H9 (cell line): ENCODE results near the gene GLCCI1. TPM values are rescaled to one million over a fixed set of nuclear protein-coding genes. Genes with fewer than 3 reads are reported as not detected.

ENCODE experiments used
- DNase-seq: peaks from one replicate; pipeline ENCODE4 v3.0.0-alpha.2; 2017
- H2AFZ ChIP-seq: one replicate; pipeline ENCODE4 v1.6.1; 2013; ENCODE audit warnings: mild to moderate bottlenecking, low read length, control low read depth, moderate library complexity
- H2AK5ac ChIP-seq: 2 replicates; pipeline ENCODE4 v1.6.1; 2013; ENCODE audit warnings: low read length, control low read depth, mixed read lengths; ENCODE audit not compliant: insufficient read length
- H2BK120ac ChIP-seq: one replicate; pipeline ENCODE4 v1.6.1; 2013; ENCODE audit warnings: low read depth, mild to moderate bottlenecking, low read length, control low read depth, inconsistent platforms; ENCODE audit not compliant: poor library complexity, severe bottlenecking
- H2BK12ac ChIP-seq: 2 replicates; pipeline ENCODE4 v1.6.1; 2013; ENCODE audit warnings: low read length, control low read depth, mixed read lengths, low read depth; ENCODE audit not compliant: insufficient read length
- H2BK15ac ChIP-seq: 2 replicates; pipeline ENCODE4 v1.6.1; 2013; ENCODE audit warnings: low read depth, low read length, control low read depth
- H2BK20ac ChIP-seq: one replicate; pipeline ENCODE4 v1.6.1; 2013; ENCODE audit warnings: low read depth, mild to moderate bottlenecking, low read length, control low read depth, inconsistent platforms; ENCODE audit not compliant: poor library complexity, severe bottlenecking
- H2BK5ac ChIP-seq: 2 replicates; pipeline ENCODE4 v1.6.1; 2013; ENCODE audit warnings: low read length, control low read depth, mixed read lengths; ENCODE audit not compliant: insufficient read length
- H3K14ac ChIP-seq: 2 replicates; pipeline ENCODE4 v1.6.1; 2013; ENCODE audit warnings: low read length, control low read depth; ENCODE audit not compliant: insufficient read depth
- H3K18ac ChIP-seq: 2 replicates; pipeline ENCODE4 v1.6.1; 2013; ENCODE audit warnings: low read depth, mild to moderate bottlenecking, mixed read lengths, low read length, control low read depth; ENCODE audit not compliant: insufficient read length
- H3K23ac ChIP-seq: 2 replicates; pipeline ENCODE4 v1.6.1; 2013; ENCODE audit warnings: low read length, control low read depth, mixed read lengths, low read depth; ENCODE audit not compliant: insufficient read length
- H3K23me2 ChIP-seq: 2 replicates; pipeline ENCODE4 v1.6.1; 2013; ENCODE audit warnings: low read depth, mild to moderate bottlenecking, mixed read lengths, low read length, control low read depth; ENCODE audit not compliant: insufficient read length, poor library complexity, severe bottlenecking
- H3K27ac ChIP-seq: 2 replicates; pipeline ENCODE4 v1.5.1; 2013; ENCODE audit warnings: low read length, control low read depth, mixed read lengths, low read depth; ENCODE audit not compliant: insufficient read length
- H3K27me3 ChIP-seq: 2 replicates; pipeline ENCODE4 v1.6.1; 2013; ENCODE audit warnings: low read length, control low read depth, inconsistent platforms; ENCODE audit not compliant: insufficient read depth
- H3K4ac ChIP-seq: 2 replicates; pipeline ENCODE4 v1.6.1; 2013; ENCODE audit warnings: low read depth, mild to moderate bottlenecking, control low read depth, inconsistent platforms, low read length, moderate library complexity
- H3K4me1 ChIP-seq: 2 replicates; pipeline ENCODE4 v1.6.1; 2013; ENCODE audit warnings: low read length, control low read depth, inconsistent platforms; ENCODE audit not compliant: insufficient read depth
- H3K4me2 ChIP-seq: 2 replicates; pipeline ENCODE4 v1.6.1; 2013; ENCODE audit warnings: low read length, control low read depth, mixed read lengths; ENCODE audit not compliant: insufficient read length, insufficient read depth
- H3K56ac ChIP-seq: 2 replicates; pipeline ENCODE4 v1.6.1; 2013; ENCODE audit warnings: low read depth, mild to moderate bottlenecking, mixed read lengths, low read length, control low read depth; ENCODE audit not compliant: insufficient read length
- H3K79me1 ChIP-seq: 2 replicates; pipeline ENCODE4 v1.6.1; 2013; ENCODE audit warnings: low read depth, mild to moderate bottlenecking, moderate library complexity, low read length, control low read depth, inconsistent platforms; ENCODE audit not compliant: insufficient read depth, poor library complexity, severe bottlenecking
- H3K79me2 ChIP-seq: 2 replicates; pipeline ENCODE4 v1.6.1; 2013; ENCODE audit warnings: low read length, control low read depth, inconsistent platforms; ENCODE audit not compliant: insufficient read depth
- H3K9ac ChIP-seq: 2 replicates; pipeline ENCODE4 v1.6.1; 2013; ENCODE audit warnings: low read length, control low read depth, mixed read lengths; ENCODE audit not compliant: insufficient read length; ENCODE audit errors: extremely low read depth
- H3K9me3 ChIP-seq: one replicate; pipeline ENCODE4 v1.6.1; 2013; ENCODE audit warnings: low read depth, low read length, inconsistent platforms; ENCODE audit not compliant: control insufficient read depth
- H3T11ph ChIP-seq: one replicate; pipeline ENCODE4 v1.6.1; 2013; ENCODE audit warnings: mild to moderate bottlenecking, low read length, control low read depth, inconsistent platforms
- H4K20me1 ChIP-seq: one replicate; pipeline ENCODE4 v1.6.1; 2013; ENCODE audit not compliant: control insufficient read depth, insufficient read length, insufficient read depth
- H4K5ac ChIP-seq: 2 replicates; pipeline ENCODE4 v1.6.1; 2013; ENCODE audit warnings: low read depth, mild to moderate bottlenecking, mixed read lengths, low read length, control low read depth; ENCODE audit not compliant: insufficient read length
- H4K8ac ChIP-seq: replicated peaks from 2 replicates; pipeline ENCODE4 v1.6.1; 2013; ENCODE audit warnings: low read length, control low read depth, mixed read lengths, low read depth; ENCODE audit not compliant: insufficient read length
- H4K91ac ChIP-seq: 2 replicates; pipeline ENCODE4 v1.6.1; 2013; ENCODE audit warnings: low read depth, mild to moderate bottlenecking, moderate library complexity, mixed read lengths, low read length, control low read depth; ENCODE audit not compliant: insufficient read length
- H3K27ac Mint-ChIP-seq, 3 experiments: 2 replicates in 2 of 3; 3 replicates in 1 of 3; pipeline ENCODE4 v1.8.0; 2020 to 2021; ENCODE audit warnings: mixed read lengths in 3 of 3, mild to moderate bottlenecking in 1 of 3, moderate library complexity in 1 of 3
- H3K27me3 Mint-ChIP-seq: 2 replicates; pipeline ENCODE4 v1.8.0; 2021; ENCODE audit warnings: low read depth, mild to moderate bottlenecking, moderate library complexity, mixed read lengths
- H3K36me3 Mint-ChIP-seq, 3 experiments: 2 replicates in 2 of 3; 3 replicates in 1 of 3; pipeline ENCODE4 v1.8.0; 2020 to 2021; ENCODE audit warnings: low read depth in 3 of 3, mixed read lengths in 3 of 3; ENCODE audit not compliant: insufficient read depth in 1 of 3
- H3K4me1 Mint-ChIP-seq, 2 experiments: 2 replicates each; pipeline ENCODE4 v1.8.0; 2020; ENCODE audit warnings: mixed read lengths in 2 of 2
- H3K4me3 Mint-ChIP-seq, 2 experiments: 2 replicates in 1 of 2; 3 replicates in 1 of 2; pipeline ENCODE4 v1.8.0; 2020 to 2021; ENCODE audit warnings: mild to moderate bottlenecking in 2 of 2, mixed read lengths in 2 of 2, moderate library complexity in 1 of 2
- H3K9me3 Mint-ChIP-seq, 2 experiments: 2 replicates in 1 of 2; 3 replicates in 1 of 2; pipeline ENCODE4 v1.8.0; 2020; ENCODE audit warnings: mild to moderate bottlenecking in 2 of 2, mixed read lengths in 2 of 2, moderate library complexity in 1 of 2
- CTCF ChIP-seq: fragments of 200-600 bp; sonication (generic); conservative IDR thresholded peaks from 3 replicates; pipeline ENCODE4 v1.8.0; 2021; ENCODE audit warnings: antibody characterized with exemption, mild to moderate bottlenecking
- WGBS: extraction: QIAGEN DNeasy Blood & Tissue Kit; methylation state at CpG from one replicate; pipeline ENCODE4 v1.1.7; 2013; ENCODE audit warnings: missing lambda C conversion rate, low lambda C conversion rate, mixed read lengths; ENCODE audit not compliant: insufficient read length; ENCODE audit errors: extremely low coverage; 5-methylcytosine and 5-hydroxymethylcytosine counted together
- total RNA-seq: library from RNA; stranded (reverse); gene quantifications from 2 replicates; pipeline ENCODE4 v1.2.1, GENCODE V29; 2021

The GLCCI1 gene
- total RNA-seq, 1 experiment from 2014 or later = 19.1 TPM

DNA sequence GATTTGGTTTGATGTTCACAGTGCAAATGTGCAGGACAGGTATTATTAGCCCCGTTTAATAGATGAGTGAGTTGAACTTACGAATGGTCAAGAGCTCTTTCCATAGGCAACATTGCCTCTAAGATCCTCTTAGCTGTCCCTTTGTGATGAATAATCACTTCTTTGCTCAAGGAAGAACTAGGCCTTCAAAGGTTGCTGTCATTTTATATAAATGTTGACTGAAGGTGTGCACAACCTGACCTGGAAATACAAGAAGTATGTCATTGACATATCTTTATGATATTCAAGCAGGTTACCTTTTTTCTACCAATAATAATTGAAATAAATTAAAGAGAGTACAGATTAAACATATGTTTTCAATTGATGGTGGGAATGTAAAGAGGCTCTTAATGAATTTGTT lies 48.5 kb upstream of the GLCCI1 start:
- no peak overlapping the region for H3K27ac Mint-ChIP-seq
- H3K27me3 Mint-ChIP-seq = no peaks in the 10 kb centered on the region
- Histone ChIP-seq H4K91ac (no peak overlapping the region), H3K9ac (no peak overlapping the region), H2BK15ac (no peak overlapping the region), H3K27ac (no peak overlapping the region), H4K8ac (no peak overlapping the region), H3K18ac (no peak overlapping the region), H4K20me1 (no peaks in the 10 kb centered on the region), H3K27me3 (no peaks in the 10 kb centered on the region), H2AFZ (no peak overlapping the region), H3K23ac (no peak overlapping the region), H2BK5ac (no peak overlapping the region), H2AK5ac (no peak overlapping the region), H3K79me1 (no peaks in the 10 kb centered on the region), H3K56ac (no peak overlapping the region), H2BK12ac (no peak overlapping the region), H3K4me2 (no peak overlapping the region), H3K23me2 (no peaks in the 10 kb centered on the region), H3T11ph (no peak overlapping the region), H4K5ac (no peak overlapping the region), H3K4ac (no peak overlapping the region), H2BK20ac (no peak overlapping the region), H3K14ac (no peak overlapping the region), H3K9me3 (no peaks in the 10 kb centered on the region), H3K79me2 (no peaks in the 10 kb centered on the region), H2BK120ac (no peak overlapping the region), H3K4me1 (peaks cover 7% of the 10 kb centered on the region)
- no CpG with 5 or more reads among the region's 2 CpGs for whole genome bisulfite sequencing
- H3K4me1 Mint-ChIP-seq = peaks cover 55 to 68% of the 10 kb centered on the region in 2 experiments
- TF ChIP-seq CTCF = no peak
- no peaks in the 10 kb centered on the region for H3K36me3 Mint-ChIP-seq
- H3K9me3 Mint-ChIP-seq = no peaks in the 10 kb centered on the region
- no peak for DNase-seq
- H3K4me3 Mint-ChIP-seq = no peak overlapping the region
